ENCODE data around the gene C10orf62.
"Not testable (repeated sequence)": the region's sequence is repeated elsewhere in the genome, so short reads cannot be mapped to it uniquely, and the experiment has no call there.

The C10orf62 gene

GRCh38 chr10:97566336-97566996, 23.1 kb upstream of the C10orf62 start:
- no peak for DNase-seq

GRCh38 chr10:97567891-97568290, 21.6 kb upstream of the C10orf62 start:
- no peak for DNase-seq

- no peak for DNase-seq
Measured at GRCh38 chr10:97570146-97570788, 19.3 kb upstream of the C10orf62 start.

GRCh38 chr10:97570789-97571471, 18.6 kb upstream of the C10orf62 start:
- DNase-seq: no peak

GRCh38 chr10:97571622-97572021, 17.9 kb upstream of the C10orf62 start:
- no peak for DNase-seq

GRCh38 chr10:97572214-97572989, 17.1 kb upstream of the C10orf62 start, which contains the start of gene ANKRD2:
Gene ANKRD2 (plus strand): TSS chr10:97572779. CDS start chr10:97572789, 10 bp downstream.
- no peak for DNase-seq

GRCh38 chr10:97573021-97573420, 16.5 kb upstream of the C10orf62 start:
- DNase-seq: no peak

GRCh38 chr10:97573672-97574071, 15.8 kb upstream of the C10orf62 start:
- DNase-seq: no peak

GRCh38 chr10:97574374-97575126, 15.0 kb upstream of the C10orf62 start:
- DNase-seq: no peak

GRCh38 chr10:97575127-97575668, 14.3 kb upstream of the C10orf62 start:
- no peak for DNase-seq

GRCh38 chr10:97576487-97576886, 13.0 kb upstream of the C10orf62 start:
- not testable (repeated sequence) for DNase-seq

- DNase-seq: no peak
Measured at GRCh38 chr10:97577701-97578100, 11.8 kb upstream of the C10orf62 start.

- DNase-seq: no peak
Measured at GRCh38 chr10:97578171-97578844, 11.2 kb upstream of the C10orf62 start.

GRCh38 chr10:97580421-97581367, 8.8 kb upstream of the C10orf62 start:
- no peak for DNase-seq

- no peak for DNase-seq
Measured at GRCh38 chr10:97582169-97582568, 7.4 kb upstream of the C10orf62 start.

GRCh38 chr10:97583476-97583875, 6.0 kb upstream of the C10orf62 start:
- no peak for DNase-seq

- DNase-seq: no peak
Measured at GRCh38 chr10:97584060-97584797, 5.3 kb upstream of the C10orf62 start, which contains the start of gene HOGA1. Gene HOGA1 (plus strand): TSS chr10:97584389. CDS start chr10:97584704, 315 bp downstream.

- no peak for DNase-seq
Measured at GRCh38 chr10:97584798-97585438, 4.6 kb upstream of the C10orf62 start.

GRCh38 chr10:97585439-97585811, 4.1 kb upstream of the C10orf62 start:
- DNase-seq: no peak
